ENCODE data around the gene TMCO2. TPM values are rescaled to one million over a fixed set of nuclear protein-coding genes. Genes with fewer than 3 reads are reported as not detected.

TMCO2 gene
- total RNA-seq, 1 donor, result not detected

Other genes starting within 250 kb of the TMCO2 start
- gene CAP1, start 207.2 kb upstream of the TMCO2 start, total RNA-seq, result 137 TPM
- 73.5 TPM for gene PPT1, start 150.7 kb upstream of the TMCO2 start, total RNA-seq
- 8.6 TPM for gene RLF, start 86.5 kb upstream of the TMCO2 start, total RNA-seq
- 8.1 TPM for gene ZMPSTE24, start 10.3 kb downstream of the TMCO2 start, total RNA-seq
- 1.1 TPM for gene COL9A2, start 69.3 kb downstream of the TMCO2 start, total RNA-seq
- gene SMAP2, start 125.8 kb downstream of the TMCO2 start, total RNA-seq, result 42.8 TPM
- 1.1 TPM for gene ZFP69B, start 202.5 kb downstream of the TMCO2 start, total RNA-seq
- gene ZFP69, start 229.4 kb downstream of the TMCO2 start, total RNA-seq, result 2.7 TPM